Cardiac atrium fibroblast (primary cell): ENCODE results near the gene CEACAM19. TPM values are rescaled to one million over a fixed set of nuclear protein-coding genes. Genes with fewer than 3 reads are reported as not detected.

Experiments
- total RNA-seq: library from RNA; depleted of rRNA; stranded (reverse); fragments of >200 nt; gene quantifications from 2 replicates; pipeline ENCODE4 v1.2.3, GENCODE V29; 2015

The CEACAM19 gene
- 1.6 and 6.5 TPM in 2 replicates for total RNA-seq

GRCh38 chr19:44671400-44671799 lies at the start of gene CEACAM19:
CEACAM19 (plus strand) TSS chr19:44671482; CDS start chr19:44671932, 450 bp downstream.

GRCh38 chr19:44643605-44644401 lies 27.5 kb upstream of the CEACAM19 start, which contains the start of gene PVR:
PVR (plus strand) TSS chr19:44643910; CDS start chr19:44644097, 187 bp downstream.

DNA sequence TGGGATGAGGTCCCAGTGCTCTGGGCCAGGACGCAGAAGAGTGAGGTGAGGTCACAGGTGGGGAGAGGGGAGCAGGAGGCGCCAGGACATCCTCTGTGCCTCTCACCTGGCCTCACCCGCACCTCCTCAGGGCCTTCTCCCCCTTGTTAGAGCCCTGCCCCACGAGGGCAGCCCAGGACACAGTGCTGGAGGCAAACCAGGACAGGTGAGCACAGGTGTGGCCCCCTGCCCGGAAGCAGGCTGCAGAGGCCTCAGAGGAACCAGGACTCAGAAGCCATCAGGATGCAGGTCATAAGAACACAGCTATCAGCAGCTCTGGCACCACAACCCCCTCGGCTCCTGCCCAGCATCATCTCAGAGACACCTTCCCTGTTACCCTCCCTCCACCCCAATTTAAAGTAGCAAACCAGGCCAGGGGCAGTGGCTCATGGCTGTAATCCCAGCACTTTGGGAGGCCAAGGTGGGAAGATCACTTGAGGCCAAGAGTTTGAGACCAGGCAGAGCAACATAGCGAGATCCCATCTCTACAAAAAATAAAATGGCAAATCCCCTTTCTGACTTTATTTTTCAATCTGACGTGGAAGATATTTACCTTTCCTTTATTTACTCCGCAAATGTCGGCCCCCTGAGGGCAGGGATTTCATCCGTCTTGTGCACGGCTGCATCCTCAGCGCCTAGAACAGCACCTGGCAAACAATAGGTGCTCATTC lies 27.4 kb downstream of the CEACAM19 start, which contains the start of gene CEACAM16:
CEACAM16 (plus strand) TSS at position 660 of the 710 bp plus-strand sequence. CDS start 2,306 bp downstream, outside the sequence.

Other genes with a start within 250 kb of the CEACAM19 start
- gene ZNF229, start 223.0 kb upstream of the CEACAM19 start, total RNA-seq: 7.0 and 7.4 TPM in 2 replicates
- 4.7 and 7.6 TPM in 2 replicates for gene ZNF180, start 171.0 kb upstream of the CEACAM19 start, total RNA-seq
- gene CEACAM20, start 141.8 kb upstream of the CEACAM19 start, total RNA-seq: not detected in 2 replicates
- gene IGSF23, start 57.9 kb upstream of the CEACAM19 start, total RNA-seq: not detected in 2 replicates
- gene PVR, start 27.6 kb upstream of the CEACAM19 start, total RNA-seq: 71.6 and 95.9 TPM in 2 replicates
- gene CEACAM16, start 27.7 kb downstream of the CEACAM19 start, total RNA-seq: not detected in 2 replicates
- gene BCL3, start 77.2 kb downstream of the CEACAM19 start, total RNA-seq: 29.3 and 51.6 TPM in 2 replicates
- not detected in 2 replicates for gene CBLC, start 106.4 kb downstream of the CEACAM19 start, total RNA-seq
- gene BCAM, start 137.6 kb downstream of the CEACAM19 start, total RNA-seq: 12.0 and 19.5 TPM in 2 replicates
- gene NECTIN2, start 174.8 kb downstream of the CEACAM19 start, total RNA-seq: 147 and 153 TPM in 2 replicates
- 57.8 and 68.2 TPM in 2 replicates for gene TOMM40, start 219.8 kb downstream of the CEACAM19 start, total RNA-seq
- 866 and 979 TPM in 2 replicates for gene APOE, start 234.3 kb downstream of the CEACAM19 start, total RNA-seq
- gene APOC1, start 243.1 kb downstream of the CEACAM19 start, total RNA-seq: 14.9 and 38.3 TPM in 2 replicates